Measurements from ENCODE around the gene MYL6.
A peak's percentile ranks its signal among the peaks of the same experiment; 100 is the strongest.

Gene MYL6

DNA sequence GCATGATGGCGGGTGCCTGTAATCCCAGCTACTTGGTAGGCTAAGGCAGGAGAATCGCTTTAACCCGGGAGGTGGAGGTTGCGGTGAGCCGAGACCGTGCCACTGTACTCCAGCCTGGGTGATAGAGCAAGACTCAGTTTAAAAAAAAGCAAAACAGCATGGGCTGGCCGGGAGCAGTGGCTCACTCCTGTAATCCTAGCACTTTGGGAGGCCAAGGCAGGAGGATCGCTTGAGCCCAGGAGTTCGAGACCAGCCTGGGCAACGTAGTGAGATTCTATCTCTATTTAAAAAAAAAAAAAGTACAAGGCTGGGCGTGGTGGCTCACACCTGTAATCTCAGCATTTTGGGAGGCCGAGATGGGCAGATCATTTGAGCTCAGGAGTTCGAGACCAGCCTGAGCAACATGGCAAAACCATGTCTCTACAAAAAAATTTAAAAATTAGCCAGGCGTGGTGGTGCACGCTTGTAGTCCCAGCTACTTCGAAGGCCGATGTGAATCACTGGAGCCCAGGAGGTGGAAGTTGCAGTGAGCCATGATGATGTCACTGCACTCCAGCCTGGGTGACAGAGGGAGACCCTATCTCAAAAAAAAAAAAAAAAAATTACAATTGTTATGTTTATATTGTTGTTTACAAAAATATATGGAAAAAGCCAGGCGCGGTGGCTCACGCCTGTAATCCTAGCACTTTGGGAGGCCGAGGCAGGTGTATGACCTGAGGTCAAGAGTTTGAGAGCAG, 1.5 kb upstream of the MYL6 start:
- peak; percentile 41 for DNase-seq (ENCODE audit: low read depth)

DNA sequence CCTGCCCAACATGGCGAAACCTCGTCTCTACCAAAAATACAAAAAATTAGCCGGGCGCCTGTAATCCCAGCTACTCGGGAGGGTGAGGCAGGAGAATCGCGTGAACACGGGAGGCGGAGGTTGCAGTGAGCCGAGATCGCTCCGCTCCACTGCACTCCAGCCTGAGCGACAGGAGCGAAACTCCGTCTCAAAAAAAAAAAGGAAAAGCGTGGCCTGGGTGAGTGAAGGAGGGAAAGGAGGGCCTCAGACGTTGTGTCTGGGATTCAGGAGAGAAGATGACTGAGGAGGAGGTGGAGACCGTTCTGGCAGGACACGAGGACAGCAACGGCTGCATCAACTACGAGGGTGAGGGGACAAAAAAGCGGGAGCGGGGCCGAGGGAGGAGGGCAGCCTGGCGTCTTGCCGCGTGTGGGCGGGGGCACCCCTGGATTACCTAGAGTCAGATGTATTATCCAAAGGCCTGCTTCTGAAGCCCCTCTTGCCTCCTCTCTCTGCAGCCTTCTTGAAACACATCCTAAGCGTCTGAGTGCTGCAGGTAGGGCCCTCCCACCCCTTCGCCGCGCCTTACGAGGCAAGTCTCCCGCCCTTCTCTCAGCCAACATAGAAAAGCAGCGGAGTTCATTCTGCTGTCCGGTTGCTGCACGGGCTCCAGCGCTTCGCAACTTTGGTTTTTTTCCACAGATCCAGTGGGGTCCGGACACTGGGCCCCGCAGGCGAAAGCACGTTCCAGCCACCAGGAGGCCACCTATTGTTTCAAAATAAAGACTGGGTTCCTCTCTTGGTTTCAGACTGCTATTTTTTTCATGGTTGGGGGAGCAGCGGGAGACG, 744 bp upstream of the MYL6 start:
- DNase-seq (ENCODE audit: low read depth) = peak; percentile 93

GRCh38 chr12:56158926-56159461, 835 bp downstream of the MYL6 start:
- peak; percentile 90 for DNase-seq (ENCODE audit: low read depth)

DNA sequence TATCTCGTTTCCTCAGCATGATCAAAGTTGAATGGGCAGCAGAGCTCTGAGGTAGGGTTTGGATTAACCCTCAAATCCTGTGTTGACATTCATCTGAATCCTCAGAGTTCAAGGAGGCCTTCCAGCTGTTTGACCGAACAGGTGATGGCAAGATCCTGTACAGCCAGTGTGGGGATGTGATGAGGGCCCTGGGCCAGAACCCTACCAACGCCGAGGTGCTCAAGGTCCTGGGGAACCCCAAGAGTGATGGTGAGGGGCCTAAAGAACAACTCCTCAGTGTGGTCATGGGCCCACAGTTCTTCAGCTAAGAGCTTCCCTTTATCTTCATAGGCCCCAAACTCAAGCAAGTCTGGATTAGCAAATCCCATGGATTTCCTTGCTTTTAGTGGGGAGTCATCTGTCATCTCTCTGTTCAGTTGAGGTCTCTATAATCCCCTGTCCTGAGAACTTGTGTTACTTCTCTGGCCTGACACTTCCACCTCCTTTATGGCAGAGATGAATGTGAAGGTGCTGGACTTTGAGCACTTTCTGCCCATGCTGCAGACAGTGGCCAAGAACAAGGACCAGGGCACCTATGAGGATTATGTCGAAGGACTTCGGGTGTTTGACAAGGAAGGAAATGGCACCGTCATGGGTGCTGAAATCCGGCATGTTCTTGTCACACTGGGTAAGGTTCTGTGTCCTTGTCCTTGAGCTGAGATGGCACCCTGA, 1.5 kb downstream of the MYL6 start:
- DNase-seq (ENCODE audit: low read depth) = no peak

DNA sequence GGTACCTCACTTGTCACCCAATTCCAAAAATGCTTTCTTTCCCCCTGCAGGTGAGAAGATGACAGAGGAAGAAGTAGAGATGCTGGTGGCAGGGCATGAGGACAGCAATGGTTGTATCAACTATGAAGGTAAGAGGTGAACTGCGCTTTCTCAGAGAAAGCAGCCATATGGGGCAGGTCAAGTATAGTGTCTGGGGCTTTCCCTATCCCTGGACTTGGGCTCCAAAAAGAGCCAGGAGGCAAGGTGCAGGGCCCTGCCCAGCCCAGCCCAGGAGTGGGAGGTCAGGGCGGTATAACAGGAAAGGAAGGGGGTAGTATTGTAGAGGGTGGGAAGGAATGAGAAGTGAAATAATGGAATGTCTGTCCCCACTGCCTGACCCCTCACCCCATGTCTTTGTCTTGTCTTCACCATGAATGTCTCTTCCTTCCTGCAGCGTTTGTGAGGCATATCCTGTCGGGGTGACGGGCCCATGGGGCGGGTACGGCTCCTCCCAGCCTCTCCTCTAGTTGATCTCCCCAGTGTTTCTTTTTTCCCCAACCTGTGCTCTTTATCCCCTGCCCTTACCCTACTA, 2.1 kb downstream of the MYL6 start:
- DNase-seq (ENCODE audit: low read depth) = peak; percentile 72

- no peak for DNase-seq (ENCODE audit: low read depth)
These were observed 2.9 kb downstream of the MYL6 start for GRCh38 chr12:56160894-56161689.

DNA sequence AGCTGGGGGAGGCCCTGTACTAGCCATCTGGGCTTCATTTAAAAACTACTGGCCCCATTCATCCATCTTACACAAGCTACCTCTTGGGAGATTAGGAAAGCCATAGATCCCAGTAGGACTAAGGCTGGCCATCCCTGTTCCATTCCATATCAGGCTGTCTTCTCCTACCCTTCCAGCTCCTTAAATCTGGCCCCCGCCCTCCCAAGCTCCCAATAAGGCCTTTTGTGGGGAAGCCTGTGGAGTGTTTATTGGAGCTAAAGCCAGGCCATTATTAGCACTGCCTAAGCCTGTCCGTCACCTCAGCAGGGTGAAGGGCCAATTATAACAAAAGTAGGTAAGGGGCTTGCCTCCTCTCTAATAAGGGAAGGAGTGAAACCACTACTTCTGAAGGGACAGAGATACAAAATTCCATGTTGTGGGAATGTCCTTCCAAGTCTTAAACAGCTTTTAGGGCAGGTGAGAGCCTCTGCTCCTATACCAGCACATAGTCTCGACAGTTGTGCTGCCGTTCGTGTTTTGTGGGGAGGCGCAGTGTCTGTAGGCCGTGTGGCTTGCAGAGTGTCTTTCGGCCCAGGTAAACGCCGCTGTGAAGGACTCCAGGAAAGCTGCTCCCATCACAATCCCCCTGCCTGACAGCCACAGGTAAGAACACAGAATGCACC, 3.7 kb downstream of the MYL6 start:
- DNase-seq (ENCODE audit: low read depth) = peak; percentile 15

DNA sequence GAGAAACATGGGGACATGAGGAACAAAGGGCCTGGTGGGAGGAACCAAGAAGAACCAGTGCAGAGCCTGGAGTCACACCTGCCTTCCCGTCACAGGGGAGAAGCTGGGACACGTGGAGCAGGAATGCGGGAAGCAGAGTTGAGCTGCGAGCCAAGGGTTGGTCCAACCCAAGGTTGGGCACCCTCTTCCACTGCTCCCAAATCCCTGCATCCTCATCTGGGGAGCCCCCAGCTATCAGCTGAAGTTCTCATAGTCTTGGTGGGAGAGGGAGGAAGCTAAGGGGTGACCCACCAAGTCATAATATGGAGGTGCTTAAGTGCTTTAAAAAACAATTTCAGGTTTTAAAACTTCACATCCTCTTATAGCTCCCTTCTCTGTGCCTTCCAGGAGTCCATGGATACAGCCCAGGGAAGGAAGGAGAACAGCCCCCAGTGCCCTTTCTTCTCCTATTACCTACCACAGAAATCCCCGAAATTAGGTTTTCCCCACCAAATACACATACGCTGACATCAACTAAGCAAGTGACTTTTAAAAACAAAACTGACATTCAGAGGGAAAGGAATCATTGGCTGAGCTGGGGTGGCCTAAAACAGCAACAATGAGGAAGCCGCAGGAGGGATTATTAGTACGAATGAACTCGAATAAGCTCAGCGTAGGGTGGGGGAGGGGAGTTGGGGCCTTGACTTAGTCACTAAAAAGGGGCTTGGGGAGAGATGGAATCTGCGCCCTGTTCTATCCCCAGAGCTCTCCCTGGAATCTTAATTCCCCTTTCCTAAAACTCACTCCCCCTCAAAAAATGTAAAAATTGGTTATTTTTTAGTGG, 4.5 kb downstream of the MYL6 start:
- DNase-seq (ENCODE audit: low read depth) = peak; percentile 36

DNA sequence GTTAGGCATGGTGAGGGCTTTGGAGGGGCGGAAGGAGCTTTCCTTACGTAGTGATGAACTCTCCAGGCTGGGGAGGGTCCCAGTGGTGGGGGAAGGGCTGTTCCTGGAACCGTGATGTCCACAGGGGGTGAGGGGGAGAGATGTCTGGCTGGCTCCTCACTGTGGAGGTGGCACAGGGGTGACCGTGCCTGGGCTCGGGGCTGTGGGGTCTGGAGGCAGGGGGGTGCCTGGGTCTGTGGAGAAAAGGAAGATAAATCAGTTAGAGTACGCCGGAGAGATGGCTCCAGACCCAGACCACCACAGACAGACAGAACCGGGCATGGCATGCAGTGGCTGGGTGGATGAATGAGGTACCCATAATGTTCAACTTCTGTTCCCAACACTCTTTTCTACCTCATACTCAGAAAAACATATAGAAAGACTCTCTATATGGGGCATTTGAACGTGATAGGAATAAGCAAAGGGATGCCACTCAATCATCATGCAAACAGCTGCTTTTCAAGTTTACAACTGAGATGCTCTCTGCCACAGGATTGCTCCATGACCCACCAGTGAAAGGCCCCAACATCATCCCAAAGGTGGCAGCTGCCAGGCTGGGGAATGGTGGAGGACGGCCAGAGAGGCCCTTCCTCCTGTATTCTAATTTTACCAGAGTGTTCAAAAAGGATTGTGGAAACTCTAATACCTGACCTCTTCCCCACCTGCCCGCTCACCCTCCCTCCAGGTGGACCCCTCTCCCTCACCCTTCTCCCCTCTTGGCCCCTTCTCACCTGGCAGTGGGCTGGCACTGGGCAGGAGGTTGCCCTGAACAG, 5.6 kb downstream of the MYL6 start:
- DNase-seq (ENCODE audit: low read depth) = peak; percentile 41

DNA sequence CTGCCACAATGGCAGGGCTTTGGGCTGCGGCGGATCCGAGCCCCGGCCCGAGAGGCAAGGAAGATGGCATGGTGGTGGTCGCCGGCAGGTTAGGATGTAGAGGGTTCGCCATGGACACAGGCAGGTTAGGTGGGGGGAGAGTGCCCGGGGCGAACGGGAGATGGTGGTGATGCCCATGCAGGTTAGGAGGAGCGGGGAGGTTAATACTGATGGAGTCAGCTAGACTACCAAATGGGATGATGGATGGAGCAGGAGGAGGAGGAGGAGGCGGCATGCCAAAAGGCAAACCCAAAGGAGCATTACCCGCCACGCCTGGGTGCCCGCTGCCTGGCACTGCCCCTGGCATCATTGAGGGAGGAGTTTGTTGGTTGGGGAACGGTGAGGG, 6.2 kb downstream of the MYL6 start:
- peak; percentile 31 for DNase-seq (ENCODE audit: low read depth)

GRCh38 chr12:56165369-56165768, 7.2 kb downstream of the MYL6 start:
- peak; percentile 42 for DNase-seq (ENCODE audit: low read depth)

GRCh38 chr12:56169229-56169759, 11.1 kb downstream of the MYL6 start:
- no peak for DNase-seq (ENCODE audit: low read depth)

GRCh38 chr12:56172839-56173238, 14.7 kb downstream of the MYL6 start:
- no peak for DNase-seq (ENCODE audit: low read depth)

DNA sequence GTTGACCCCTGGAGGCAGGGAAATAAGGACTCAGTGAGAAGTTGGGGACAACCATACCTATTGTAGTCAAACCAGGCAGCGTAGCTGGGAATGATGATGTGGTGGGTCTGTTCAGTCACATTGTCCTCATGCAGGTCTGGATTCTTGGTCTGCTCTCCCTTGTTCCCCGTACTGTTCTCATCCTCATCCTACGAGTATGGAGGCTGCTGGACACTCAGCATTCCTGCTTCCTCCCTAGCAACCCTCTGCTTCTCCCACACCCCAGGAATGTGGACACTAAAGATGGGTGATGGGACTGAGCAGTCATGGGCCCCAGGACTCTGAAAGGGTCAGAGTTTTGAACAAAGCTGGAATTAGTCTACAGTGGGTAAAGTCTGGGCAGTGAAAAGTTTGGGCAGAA, 20.2 kb downstream of the MYL6 start:
- DNase-seq (ENCODE audit: low read depth) = no peak

GRCh38 chr12:56186957-56187356, 28.8 kb downstream of the MYL6 start:
- DNase-seq (ENCODE audit: low read depth) = no peak

DNA sequence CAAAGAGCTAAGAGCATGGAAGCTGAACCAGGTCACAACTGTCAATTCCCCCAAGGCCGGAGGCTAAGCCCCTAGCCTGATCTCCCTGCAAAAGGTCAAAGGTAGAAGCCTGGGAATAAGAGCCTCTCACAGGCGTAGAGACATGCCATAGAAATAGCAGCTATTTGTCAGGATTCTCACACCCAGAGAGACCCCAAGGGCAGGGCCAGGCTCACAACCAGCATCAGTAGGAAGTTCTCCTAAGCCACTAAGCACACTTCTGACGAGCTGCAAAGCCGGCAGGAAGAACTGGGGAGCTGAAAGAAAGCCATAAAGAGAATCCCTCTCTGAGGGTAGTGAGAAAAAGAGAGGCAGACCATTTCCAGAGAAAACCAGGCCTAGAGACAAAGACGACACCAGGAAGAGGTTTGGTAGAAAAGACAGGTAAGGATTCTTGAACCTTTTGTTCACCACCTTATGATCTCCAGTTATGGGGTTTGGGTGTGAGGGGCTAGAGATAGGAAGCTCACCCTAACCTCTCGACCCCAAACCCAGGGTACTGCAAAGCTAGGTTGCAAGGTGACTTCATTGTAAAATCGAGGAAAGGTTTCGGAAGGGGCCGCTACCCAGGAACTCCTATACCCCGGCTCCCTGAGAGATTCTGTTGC, 30.1 kb downstream of the MYL6 start:
- peak; percentile 40 for DNase-seq (ENCODE audit: low read depth)

- DNase-seq (ENCODE audit: low read depth) = no peak
These were observed 30.6 kb downstream of the MYL6 start for GRCh38 chr12:56188778-56189098.
